HCT116 (cell line): ENCODE measurements around the gene MTCP1. TPM values are rescaled to one million over a fixed set of nuclear protein-coding genes. Genes with fewer than 3 reads are reported as not detected.
A peak's percentile ranks its signal among the peaks of the same experiment; 100 is the strongest.

ENCODE experiments used
- ATAC-seq: fragments of 200-7000 bp; cut with Tn5 transposase; 2 replicates; pipeline ENCODE4 v1.9.1; 2020; ENCODE audit warnings: mild to moderate bottlenecking, moderate library complexity
- BruUV-seq: library from RNA; stranded (reverse); fragments of 400-500 nt; replicated peaks from 2 replicates; lab custom pipeline; 2021; lab: Mats Ljungman, UMichigan
- CTCF ChIA-PET: fragments of 300-600 bp; sonication (Branson Sonifier 250); formaldehyde crosslinking; loops from one replicate; lab custom pipeline; 2021; ENCODE audit warnings: antibody characterized with exemption; lab: Charles Lee
- POLR2A ChIA-PET: fragments of 300-600, 350-600 bp; sonication (Branson Sonifier 250); formaldehyde crosslinking; loops from one replicate; lab custom pipeline; 2021; ENCODE audit warnings: antibody characterized with exemption; lab: Charles Lee
- RAD21 ChIA-PET, 2 experiments: fragments of 300-600 bp; sonication (Branson Sonifier 250); formaldehyde crosslinking; loops; one replicate each; lab custom pipeline; 2023; ENCODE audit warnings: low total read pairs in 2 of 2; ENCODE audit not compliant: uncharacterized antibody in 2 of 2, unreplicated experiment in 2 of 2, low non-redundant PET in 1 of 2; lab: Charles Lee
- DNase-seq: peaks from one replicate; pipeline ENCODE4 v3.0.0-alpha.2; 2010; ENCODE audit warnings: low read depth, low spot score
- H2AFZ ChIP-seq: fragments of 200-600 bp; shearing (Covaris generic), sonication (generic); 2 replicates; pipeline ENCODE4 v1.6.1; 2017; ENCODE audit warnings: low read depth, mixed run types, mixed read lengths, antibody characterized with exemption, low read length; ENCODE audit not compliant: poor library complexity, severe bottlenecking
- H3K27ac ChIP-seq: 2 replicates; pipeline ENCODE4 v1.5.1; 2012; ENCODE audit warnings: low read depth, low read length
- H3K27me3 ChIP-seq: fragments of 200-600 bp; sonication (generic); 2 replicates; pipeline ENCODE4 v1.6.1; 2016; ENCODE audit warnings: mixed run types, low read length, mixed read lengths; ENCODE audit not compliant: insufficient read depth
- H3K36me3 ChIP-seq, 2 experiments: fragments of 200-500 bp in 1 of 2; fragments of 200-600 bp in 1 of 2; sonication (Bioruptor generic) in 1 of 2; sonication (generic) in 1 of 2; 2 replicates each; pipeline versions ENCODE4 v1.5.1 to v1.6.1; 2014 to 2016; ENCODE audit warnings: low read length in 2 of 2, inconsistent platforms in 1 of 2, mixed read lengths in 1 of 2, mixed run types in 1 of 2; ENCODE audit not compliant: insufficient read depth in 2 of 2, control insufficient read depth in 1 of 2
- H3K4me1 ChIP-seq, 2 experiments: fragments of 200-600 bp in 1 of 2; sonication (generic) in 1 of 2; 2 replicates each; pipeline versions ENCODE4 v1.5.1 to v1.6.1; 2012 to 2017; ENCODE audit warnings: low read length in 2 of 2, inconsistent platforms in 1 of 2, mild to moderate bottlenecking in 1 of 2, mixed read lengths in 1 of 2, mixed run types in 1 of 2, moderate library complexity in 1 of 2; ENCODE audit not compliant: insufficient read depth in 2 of 2, control insufficient read depth in 1 of 2
- H3K4me2 ChIP-seq: fragments of 200-600 bp; sonication (generic); 2 replicates; pipeline ENCODE4 v1.6.1; 2017; ENCODE audit warnings: mixed run types, low read length, mixed read lengths
- H3K4me3 ChIP-seq, 2 experiments: fragments of 200-600 bp in 1 of 2; sonication (generic) in 1 of 2; replicated peaks in 1 of 2; 2 replicates each; pipeline ENCODE4 v1.5.1; 2011 to 2016; ENCODE audit warnings: low read length in 2 of 2, control low read depth in 1 of 2, low read depth in 1 of 2, mild to moderate bottlenecking in 1 of 2, mixed read lengths in 1 of 2, mixed run types in 1 of 2
- H3K79me2 ChIP-seq: fragments of 200-600 bp; sonication (generic); 2 replicates; pipeline ENCODE4 v1.6.1; 2017; ENCODE audit warnings: mild to moderate bottlenecking, mixed run types, low read length, moderate library complexity, mixed read lengths; ENCODE audit not compliant: insufficient read depth
- H3K9ac ChIP-seq: fragments of 200-600 bp; sonication (generic); 2 replicates; pipeline ENCODE4 v1.6.1; 2016; ENCODE audit warnings: low read length, mixed read lengths
- H3K9me2 ChIP-seq: fragments of 200-600 bp; sonication (generic), shearing (Covaris generic); 2 replicates; pipeline ENCODE4 v1.6.1; 2017; ENCODE audit warnings: mixed run types, mild to moderate bottlenecking, moderate library complexity; ENCODE audit not compliant: insufficient read depth
- H3K9me3 ChIP-seq, 2 experiments: fragments of 200-500 bp in 1 of 2; fragments of 200-600 bp in 1 of 2; sonication (Bioruptor generic) in 1 of 2; sonication (generic) in 1 of 2; 2 replicates each; pipeline ENCODE4 v1.6.1; 2014 to 2017; ENCODE audit warnings: low read length in 2 of 2, mixed read lengths in 2 of 2, inconsistent platforms in 1 of 2, low read depth in 1 of 2, mild to moderate bottlenecking in 1 of 2, mixed run types in 1 of 2, moderate library complexity in 1 of 2; ENCODE audit not compliant: control insufficient read depth in 1 of 2, insufficient read depth in 1 of 2
- H4K20me1 ChIP-seq: fragments of 200-600 bp; sonication (generic), shearing (Covaris generic); 2 replicates; pipeline ENCODE4 v1.6.1; 2017; ENCODE audit warnings: mixed run types, mild to moderate bottlenecking, moderate library complexity; ENCODE audit not compliant: insufficient read depth
- CEBPB ChIP-seq: IDR thresholded peaks from 2 replicates; pipeline ENCODE4 v1.6.1; 2012; ENCODE audit warnings: low read depth
- CTCF ChIP-seq, 3 experiments: fragments of 200-600 bp in 1 of 3; sonication (generic) in 1 of 3; IDR thresholded peaks in 2 of 3; conservative IDR thresholded peaks in 1 of 3; 2 replicates each; pipeline ENCODE4 v1.5.1; 2012 to 2017; ENCODE audit warnings: low read depth in 2 of 3, low read length in 2 of 3, antibody characterized with exemption in 1 of 3, borderline replicate concordance in 1 of 3, control low read depth in 1 of 3, mild to moderate bottlenecking in 1 of 3, mixed read lengths in 1 of 3, mixed run types in 1 of 3, moderate library complexity in 1 of 3; ENCODE audit not compliant: insufficient read depth in 1 of 3
- ELF1 ChIP-seq: IDR thresholded peaks from 2 replicates; pipeline ENCODE4 v1.6.1; 2012; ENCODE audit warnings: low read depth, borderline replicate concordance
- FOSL1 ChIP-seq: IDR thresholded peaks from 2 replicates; pipeline ENCODE4 v1.6.1; 2012; ENCODE audit warnings: low read depth
- POLR2A ChIP-seq: IDR thresholded peaks from 2 replicates; pipeline ENCODE4 v1.7.0; 2011; ENCODE audit warnings: borderline replicate concordance; ENCODE audit not compliant: insufficient read depth, insufficient read length; ENCODE audit errors: extremely low read depth
- POLR2AphosphoS5 ChIP-seq: IDR thresholded peaks from 2 replicates; pipeline ENCODE4 v1.6.1; 2011; ENCODE audit warnings: mild to moderate bottlenecking, low read depth, low read length, moderate library complexity
- RAD21 ChIP-seq: IDR thresholded peaks from 2 replicates; pipeline ENCODE4 v1.6.1; 2012; ENCODE audit warnings: low read depth, mild to moderate bottlenecking
- REST ChIP-seq: IDR thresholded peaks from 2 replicates; pipeline ENCODE4 v1.6.1; 2012; ENCODE audit warnings: low read depth
- SP1 ChIP-seq: IDR thresholded peaks from 2 replicates; pipeline ENCODE4 v1.6.1; 2012; ENCODE audit warnings: low read depth
- SRF ChIP-seq: IDR thresholded peaks from 2 replicates; pipeline ENCODE4 v1.6.1; 2012; ENCODE audit warnings: low read depth
- TCF7L2 ChIP-seq: IDR thresholded peaks from 2 replicates; pipeline ENCODE4 v1.7.0; 2011; ENCODE audit warnings: borderline replicate concordance, inconsistent platforms; ENCODE audit not compliant: insufficient read depth, insufficient read length; ENCODE audit errors: extremely low read depth
- YY1 ChIP-seq: IDR thresholded peaks from 2 replicates; pipeline ENCODE4 v1.6.1; 2011; ENCODE audit warnings: low read length, low read depth, moderate library complexity, mild to moderate bottlenecking; ENCODE audit not compliant: insufficient replicate concordance; ENCODE audit errors: extremely low read depth
- ZBTB33 ChIP-seq: IDR thresholded peaks from 2 replicates; pipeline ENCODE4 v1.6.1; 2011; ENCODE audit warnings: mild to moderate bottlenecking, low read length, moderate library complexity; ENCODE audit not compliant: insufficient replicate concordance; ENCODE audit errors: extremely low read depth
- ZFX ChIP-seq: fragments of 450-650 bp; IDR thresholded peaks from 2 replicates; pipeline ENCODE4 v1.6.1; 2017
- ZNF274 ChIP-seq: fragments of 200-500 bp; sonication (Bioruptor generic); IDR thresholded peaks from 2 replicates; pipeline ENCODE4 v1.6.1; 2014; ENCODE audit warnings: mild to moderate bottlenecking, low read depth, low read length, inconsistent platforms
- intact Hi-C: fragments of 100-400 bp; cut with micrococcal nuclease; formaldehyde crosslinking; loops from 2 replicates; pipeline ENCODE4 v1.10.0; 2022
- total RNA-seq: library from RNA; stranded (reverse); gene quantifications from one replicate; pipeline ENCODE4 v1.2.1, GENCODE V29; 2021; ENCODE audit not compliant: unreplicated experiment
- TF ChIP-seq, protein P1 (sequence below): IDR thresholded peaks from 2 replicates; pipeline ENCODE4 v1.6.1; 2012
- TF ChIP-seq, protein P2 (sequence below): IDR thresholded peaks from 2 replicates; pipeline ENCODE4 v1.6.1; 2012

The MTCP1 gene
- total RNA-seq, 1 experiment from 2014 or later = 10.7 TPM

GRCh38 chrX:155056877-155057792 is 13.8 kb downstream of the MTCP1 start:
- POLR2A ChIA-PET = no interaction called here

More at GRCh38 chrX:155056877-155057792, 13.8 kb downstream of the MTCP1 start:
- BruUV-seq = no TSS peak
- ATAC-seq (peak; percentile 97), DNase-seq (peak; percentile 51)
- H3K9ac ChIP-seq = no peak overlapping the region
- H4K20me1 ChIP-seq = no peaks in the 10 kb centered on the region
- H3K79me2 ChIP-seq = no peaks in the 10 kb centered on the region
- no peak overlapping the region for H3K27ac ChIP-seq
- intact Hi-C loops = loop anchor here (1.0 to 2.0 kb wide), 2 partner anchors 76 to 139 kb away; no protein-coding TSS in a partner anchor
- H3K36me3 ChIP-seq = no peaks in the 10 kb centered on the region
- peaks cover 2 to 9% of the 10 kb centered on the region in 2 experiments; a peak in 1 of 4 replicates for H3K4me1 ChIP-seq
- no peaks in the 10 kb centered on the region for H3K27me3 ChIP-seq
- peak overlapping the region in 1 of 2 experiments; percentile 30; a peak in 1 of 4 replicates for H3K4me3 ChIP-seq
- H3K4me2 ChIP-seq = peak overlapping the region; percentile 62
- TF ChIP-seq FOSL1 (no peak), SP1 (no peak), ELF1 (no peak), POLR2A (no peak), POLR2AphosphoS5 (no peak), SRF (no peak; the same call in 1 of the 2 replicates), CEBPB (no peak), RAD21 (peak; percentile 59), ZNF274 (no peak), ZBTB33 (no peak), YY1 (no peak), TCF7L2 (no peak), REST (no peak), CTCF (IDR thresholded peaks at IDR 0.05 in 2 of 3, conservative IDR thresholded peaks at IDR 0.05 in 1 of 3; ENCODE audit: borderline replicate concordance in 1 of 3, insufficient read depth in 1 of 3, low read depth in 2 of 3, low read length in 2 of 3) (peak; percentile 52 to 62 (median 60); a peak in 5 of 6 replicates), ZFX (no peak)
- TF ChIP-seq, protein P1, sequence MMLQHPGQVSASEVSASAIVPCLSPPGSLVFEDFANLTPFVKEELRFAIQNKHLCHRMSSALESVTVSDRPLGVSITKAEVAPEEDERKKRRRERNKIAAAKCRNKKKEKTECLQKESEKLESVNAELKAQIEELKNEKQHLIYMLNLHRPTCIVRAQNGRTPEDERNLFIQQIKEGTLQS = no peak
- TF ChIP-seq, protein P2, sequence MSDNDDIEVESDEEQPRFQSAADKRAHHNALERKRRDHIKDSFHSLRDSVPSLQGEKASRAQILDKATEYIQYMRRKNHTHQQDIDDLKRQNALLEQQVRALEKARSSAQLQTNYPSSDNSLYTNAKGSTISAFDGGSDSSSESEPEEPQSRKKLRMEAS = no peak
- no peaks in the 10 kb centered on the region for H3K9me2 ChIP-seq
- no peak overlapping the region for H2AFZ ChIP-seq
- no peaks in the 10 kb centered on the region for H3K9me3 ChIP-seq
- RAD21 ChIA-PET = no interaction called here
- CTCF ChIA-PET = interaction anchor here (0.7 to 1.1 kb wide), 5 partner anchors 9 to 140 kb away, joined by 3 to 4 read pairs (median 3); partner anchors contain the start of gene FUNDC2
